T-helper 1 cell treated with Interleukin-12 subunit alpha and Interleukin-12 subunit beta and Interleukin-4 antibody, amounts not matched to agents 30 ng/mL and 1 ng/mL, for 36 hours (primary cell): ENCODE data around the gene FRMPD1. TPM values are rescaled to one million over a fixed set of nuclear protein-coding genes. Genes with fewer than 3 reads are reported as not detected.
"Not testable (repeated sequence)": the region's sequence is repeated elsewhere in the genome, so short reads cannot be mapped to it uniquely, and the experiment has no call there.

Experiments used
- intact Hi-C: fragments of 100-400 bp; cut with micrococcal nuclease; formaldehyde crosslinking; loops from one replicate; pipeline ENCODE4 v1.15.1; 2024
- total RNA-seq: library from RNA; stranded (reverse); gene quantifications from 2 replicates; pipeline ENCODE4 v1.2.3, GENCODE V29; 2022

FRMPD1 gene
- total RNA-seq, 1 donor from 2014 or later: not detected

GRCh38 chr9:37732086-37732741 is 81.5 kb downstream of the FRMPD1 start:
- intact Hi-C loops: no loop called here

- intact Hi-C loops: no loop called here
Observed at GRCh38 chr9:37732952-37733351, 82.2 kb downstream of the FRMPD1 start.

GRCh38 chr9:37739222-37739621 is 88.5 kb downstream of the FRMPD1 start:
- intact Hi-C loops: no loop called here

- intact Hi-C loops: loop anchor here (10.0 kb wide), 1 partner anchor 345 kb away; no protein-coding TSS in a partner anchor
Observed at GRCh38 chr9:37740128-37740527, 89.4 kb downstream of the FRMPD1 start.

GRCh38 chr9:37740631-37741328 is 90.0 kb downstream of the FRMPD1 start:
- intact Hi-C loops: loop anchor here (10.0 kb wide), 1 partner anchor 344 kb away; no protein-coding TSS in a partner anchor

- intact Hi-C loops: loop anchor here (2.0 to 10.0 kb wide), 2 partner anchors 339 to 647 kb away; partner anchors contain the start of gene ALDH1B1
Observed at GRCh38 chr9:37745970-37746369, 95.2 kb downstream of the FRMPD1 start.

GRCh38 chr9:37746448-37747270 is 95.9 kb downstream of the FRMPD1 start:
- intact Hi-C loops: loop anchor here (1.0 to 10.0 kb wide), 5 partner anchors 167 to 654 kb away; partner anchors contain the start of gene ALDH1B1

- intact Hi-C loops: loop anchor here (1.0 to 10.0 kb wide), 5 partner anchors 166 to 653 kb away; partner anchors contain the start of gene ALDH1B1
Observed at GRCh38 chr9:37747271-37747753, 96.6 kb downstream of the FRMPD1 start.

GRCh38 chr9:37749129-37749528 is 98.4 kb downstream of the FRMPD1 start:
- intact Hi-C loops: loop anchor here (10.0 kb wide), 1 partner anchor 336 kb away; no protein-coding TSS in a partner anchor

- intact Hi-C loops: loop anchor here (5.0 to 10.0 kb wide), 3 partner anchors 314 to 796 kb away; partner anchors contain the start of genes SHB and ZCCHC7
Observed at GRCh38 chr9:37751186-37751585, 100.4 kb downstream of the FRMPD1 start.

GRCh38 chr9:37751704-37752103 is 101.0 kb downstream of the FRMPD1 start:
- intact Hi-C loops: loop anchor here (5.0 to 10.0 kb wide), 3 partner anchors 313 to 796 kb away; partner anchors contain the start of genes SHB and ZCCHC7

- intact Hi-C loops: loop anchor here (5.0 to 10.0 kb wide), 3 partner anchors 313 to 795 kb away; partner anchors contain the start of genes SHB and ZCCHC7
Observed at GRCh38 chr9:37752112-37752511, 101.4 kb downstream of the FRMPD1 start.

- intact Hi-C loops: loop anchor here (1.0 to 10.0 kb wide), 8 partner anchors 32 to 794 kb away; partner anchors contain the start of genes DCAF10, EXOSC3, SHB and SLC25A51
Observed at GRCh38 chr9:37752642-37753488, 102.1 kb downstream of the FRMPD1 start.

GRCh38 chr9:37753489-37754190 is 102.9 kb downstream of the FRMPD1 start, which contains the start of gene TRMT10B:
Gene TRMT10B (plus strand): TSS chr9:37753805. CDS start chr9:37761932, 8,127 bp downstream.
- intact Hi-C loops: loop anchor here (1.0 to 10.0 kb wide), 9 partner anchors 32 to 794 kb away; partner anchors contain the start of genes DCAF10, EXOSC3, SHB and SLC25A51

- intact Hi-C loops: loop anchor here (10.0 kb wide), 1 partner anchor 306 kb away; the partner anchor contains the start of gene SHB
Observed at GRCh38 chr9:37758747-37759146, 108.0 kb downstream of the FRMPD1 start.

GRCh38 chr9:37760416-37761161 is 109.8 kb downstream of the FRMPD1 start:
- intact Hi-C loops: no loop called here

GRCh38 chr9:37761511-37761910 is 110.8 kb downstream of the FRMPD1 start:
- intact Hi-C loops: no loop called here

GRCh38 chr9:37765263-37765662 is 114.5 kb downstream of the FRMPD1 start:
- intact Hi-C loops: not testable (repeated sequence)
